Activated CD4-positive, CD25-positive, alpha-beta regulatory T cell treated with anti-CD3 and anti-CD28 coated beads, Interleukin-2, amount 50 U/mL, for 16 hours (primary cell): ENCODE measurements around the gene RMDN2.
"Not testable (repeated sequence)": the region's sequence is repeated elsewhere in the genome, so short reads cannot be mapped to it uniquely, and the experiment has no call there.

Experiments
- DNase-seq: peaks from one replicate; pipeline ENCODE4 v3.0.0-alpha.2; 2020; ENCODE audit warnings: low read depth, low spot score

The RMDN2 gene

GRCh38 chr2:37992601-37993000, 67.5 kb downstream of the RMDN2 start:
- DNase-seq: no peak

- DNase-seq: no peak
Observed at GRCh38 chr2:37993143-37993542, 68.1 kb downstream of the RMDN2 start.

- no peak for DNase-seq
Observed at GRCh38 chr2:37997629-37998028, 72.5 kb downstream of the RMDN2 start.

- no peak for DNase-seq
Observed at GRCh38 chr2:38000485-38001222, 75.6 kb downstream of the RMDN2 start.

- DNase-seq: not testable (repeated sequence)
Observed at GRCh38 chr2:38010187-38010586, 85.1 kb downstream of the RMDN2 start.

GRCh38 chr2:38010995-38011394, 85.9 kb downstream of the RMDN2 start:
- DNase-seq: no peak

- DNase-seq: no peak
Observed at GRCh38 chr2:38013158-38013752, 88.2 kb downstream of the RMDN2 start.

GRCh38 chr2:38016219-38016618, 91.1 kb downstream of the RMDN2 start:
- DNase-seq: no peak

- DNase-seq: no peak
Observed at GRCh38 chr2:38017836-38018235, 92.7 kb downstream of the RMDN2 start.

- not testable (repeated sequence) for DNase-seq
Observed at GRCh38 chr2:38020359-38021069, 95.4 kb downstream of the RMDN2 start.

- no peak for DNase-seq
Observed at GRCh38 chr2:38021589-38021988, 96.5 kb downstream of the RMDN2 start.

- DNase-seq: no peak
Observed at GRCh38 chr2:38026846-38027245, 101.8 kb downstream of the RMDN2 start.

GRCh38 chr2:38028829-38029228, 103.7 kb downstream of the RMDN2 start:
- DNase-seq: no peak

GRCh38 chr2:38029512-38029911, 104.4 kb downstream of the RMDN2 start:
- DNase-seq: no peak

- no peak for DNase-seq
Observed at GRCh38 chr2:38030635-38031355, 105.7 kb downstream of the RMDN2 start.

- DNase-seq: no peak
Observed at GRCh38 chr2:38032946-38033345, 107.9 kb downstream of the RMDN2 start.

- no peak for DNase-seq
Observed at GRCh38 chr2:38033646-38034045, 108.6 kb downstream of the RMDN2 start.

- DNase-seq: no peak
Observed at GRCh38 chr2:38035968-38036367, 110.9 kb downstream of the RMDN2 start.

- no peak for DNase-seq
Observed at GRCh38 chr2:38037325-38037724, 112.2 kb downstream of the RMDN2 start.

- DNase-seq: no peak
Observed at GRCh38 chr2:38037757-38038621, 112.9 kb downstream of the RMDN2 start.

GRCh38 chr2:38038682-38039081, 113.6 kb downstream of the RMDN2 start:
- DNase-seq: no peak
